Measurements from ENCODE around the gene TPT1.
A peak's percentile ranks its signal among the peaks of the same experiment; 100 is the strongest.
"Not testable (repeated sequence)": the region's sequence is repeated elsewhere in the genome, so short reads cannot be mapped to it uniquely, and the experiment has no call there.

The TPT1 gene

DNA sequence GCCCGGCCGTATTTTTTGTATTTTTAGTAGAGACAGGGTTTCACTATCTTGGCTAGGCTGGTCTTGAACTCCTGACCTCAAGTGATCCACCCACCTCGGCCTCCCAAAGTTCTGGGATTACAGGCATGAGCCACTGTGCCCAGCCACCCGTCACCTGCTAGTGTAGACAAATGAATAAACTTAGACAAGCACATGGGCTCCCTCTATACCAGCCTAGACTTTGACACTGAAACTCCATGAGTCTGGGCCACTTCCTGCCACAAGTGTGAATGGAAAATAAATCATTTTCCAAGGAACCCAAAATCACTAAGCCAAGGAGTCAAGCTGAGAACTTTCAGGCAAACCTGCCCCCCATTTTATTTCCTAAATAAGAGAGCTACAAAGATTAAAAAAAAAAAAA is 27.0 kb upstream of the TPT1 start:
- no peak for DNase-seq (ENCODE audit: low read depth in 2 of 3, low spot score in 1 of 3)

DNA sequence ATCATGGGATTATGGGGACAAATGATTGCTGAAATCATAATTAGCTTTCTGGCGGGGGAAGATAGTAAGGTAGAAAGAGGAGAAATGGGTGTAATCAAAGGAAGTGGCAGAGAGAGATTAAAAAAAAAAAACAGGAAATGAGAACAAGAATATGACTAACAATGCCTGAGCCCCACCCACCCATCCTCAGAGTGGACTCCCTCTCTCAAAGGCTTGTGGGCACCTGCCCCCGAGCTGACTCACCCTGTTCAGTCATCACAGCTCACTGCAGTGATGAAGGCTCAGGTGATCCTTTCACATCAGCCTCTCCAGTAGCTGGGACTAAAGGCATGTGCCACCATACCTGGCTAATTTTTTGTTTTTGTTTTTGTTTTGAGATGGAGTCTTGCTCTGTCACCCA is 26.4 kb upstream of the TPT1 start:
- DNase-seq (ENCODE audit: low read depth in 2 of 3, low spot score in 1 of 3), result peak; percentile 82 to 89 (median 84)

DNA sequence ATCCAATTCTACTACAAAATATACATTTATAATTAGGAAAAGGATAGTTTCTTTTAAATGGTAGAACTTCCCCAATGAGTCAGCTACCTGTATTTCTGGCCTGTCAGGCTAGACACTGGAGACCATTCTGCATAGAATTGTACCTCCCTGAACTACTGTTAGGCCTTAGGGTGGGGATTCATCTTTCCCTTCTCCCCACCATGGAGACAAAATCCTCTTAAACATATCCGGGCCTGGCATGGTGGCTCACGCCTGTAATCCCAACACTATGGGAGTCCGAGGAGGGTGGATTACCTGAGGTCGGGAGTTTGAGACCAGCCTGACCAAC is 24.5 kb upstream of the TPT1 start:
- no peak for DNase-seq (ENCODE audit: low read depth in 2 of 3, low spot score in 1 of 3)

GRCh38 chr13:45364876-45365557 is 24.0 kb upstream of the TPT1 start:
- no peak for DNase-seq (ENCODE audit: low read depth in 2 of 3, low spot score in 1 of 3)

GRCh38 chr13:45362939-45363338 is 22.0 kb upstream of the TPT1 start:
- no peak for DNase-seq (ENCODE audit: low read depth in 2 of 3, low spot score in 1 of 3)

DNA sequence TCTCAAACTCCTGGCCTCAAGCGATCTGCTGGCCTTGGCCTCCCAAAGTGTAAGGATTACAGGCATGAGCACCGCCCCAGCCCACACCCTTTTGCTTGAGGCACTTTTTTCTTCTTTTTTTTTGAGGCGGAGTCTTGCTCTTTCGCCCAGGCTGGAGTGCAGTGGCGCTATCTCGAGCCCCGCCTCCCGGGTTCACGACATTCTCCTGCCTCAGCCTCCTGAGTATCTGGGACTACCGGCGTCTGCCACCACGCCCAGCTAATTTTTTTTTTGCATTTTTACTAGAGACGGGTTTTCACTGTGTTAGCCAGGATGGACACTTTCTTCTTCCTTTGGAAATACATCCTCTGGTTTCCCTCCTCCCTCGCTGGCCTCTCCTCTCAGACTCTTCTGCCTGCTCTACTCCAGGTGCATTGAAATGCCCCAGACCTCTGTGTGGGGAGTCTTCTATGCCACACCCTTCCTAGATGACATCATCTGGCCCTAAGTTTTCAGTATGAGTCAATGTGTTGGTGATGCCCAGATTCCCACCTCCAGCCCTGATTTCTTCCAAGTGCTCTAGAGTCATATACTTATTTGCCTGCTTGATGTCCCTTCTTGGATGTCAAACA is 20.7 kb upstream of the TPT1 start:
- no peak for DNase-seq (ENCODE audit: low read depth in 2 of 3, low spot score in 1 of 3)

GRCh38 chr13:45356966-45357672 is 16.1 kb upstream of the TPT1 start:
- no peak for DNase-seq (ENCODE audit: low read depth in 2 of 3, low spot score in 1 of 3)

DNA sequence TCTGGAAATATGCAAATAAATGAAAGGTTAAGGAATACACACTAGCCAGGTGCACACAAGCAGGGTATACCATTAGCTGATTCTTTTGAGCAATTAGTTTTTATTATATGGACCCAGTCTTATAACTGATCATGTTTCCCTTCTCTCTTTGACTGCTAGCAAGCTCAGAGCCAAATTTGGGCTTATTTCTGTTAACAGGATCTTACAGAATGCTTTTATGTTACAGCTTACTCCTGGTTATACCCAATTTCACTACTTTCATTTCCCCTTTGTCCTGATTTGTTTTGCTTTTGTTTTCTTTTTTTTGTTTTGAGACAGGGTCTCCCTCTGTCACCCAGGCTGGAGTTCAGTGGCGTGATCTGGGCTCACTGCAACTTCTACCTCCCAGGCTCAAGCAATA is 12.9 kb upstream of the TPT1 start:
- no peak for DNase-seq (ENCODE audit: low read depth in 2 of 3, low spot score in 1 of 3)

GRCh38 chr13:45352031-45352430 is 11.0 kb upstream of the TPT1 start:
- DNase-seq (ENCODE audit: low read depth in 2 of 3, low spot score in 1 of 3), result no peak

GRCh38 chr13:45350152-45350551 is 9.2 kb upstream of the TPT1 start:
- no peak for DNase-seq (ENCODE audit: low read depth in 2 of 3, low spot score in 1 of 3)

- DNase-seq (ENCODE audit: low read depth in 2 of 3, low spot score in 1 of 3), result no peak
These were observed 8.5 kb upstream of the TPT1 start for GRCh38 chr13:45349438-45349837.

DNA sequence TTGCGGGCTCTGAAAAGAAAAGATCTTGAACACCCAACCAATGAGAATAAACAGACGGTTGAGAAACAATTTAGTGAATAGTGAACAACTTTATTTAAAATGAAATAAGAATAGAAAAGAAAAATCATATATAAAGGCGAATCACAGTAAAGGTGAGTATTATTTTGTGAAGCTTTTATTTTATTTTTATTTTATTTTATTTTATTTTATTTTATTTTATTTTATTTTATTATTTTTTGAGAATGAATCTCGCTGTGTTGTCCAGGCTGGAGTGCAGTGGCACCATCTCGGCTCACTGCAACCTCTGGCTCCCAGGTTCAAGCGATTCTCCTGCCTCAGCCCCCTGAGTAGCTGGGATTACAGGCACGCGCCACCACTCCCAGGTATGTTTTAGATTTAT is 3.1 kb upstream of the TPT1 start:
- DNase-seq (ENCODE audit: low read depth in 2 of 3, low spot score in 1 of 3), result not testable (repeated sequence)

DNA sequence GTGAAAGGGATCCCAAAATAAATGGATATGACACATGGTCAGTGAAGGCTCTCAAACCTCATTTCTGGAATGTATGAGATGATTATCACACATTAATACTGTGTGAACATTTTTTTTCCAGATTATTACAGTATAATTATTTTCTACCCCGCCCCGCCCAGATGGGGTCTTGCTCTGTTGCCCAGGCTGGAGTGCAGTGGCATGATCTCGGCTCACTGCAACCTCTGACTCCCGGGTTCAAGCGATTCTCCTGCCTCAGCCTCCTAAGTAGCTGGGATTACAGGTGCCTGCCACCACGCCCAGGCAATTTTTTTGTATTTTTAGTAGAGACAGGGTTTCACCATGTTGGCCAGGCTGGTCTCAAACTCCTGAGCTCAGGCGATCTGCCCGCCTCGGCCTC is 2.1 kb upstream of the TPT1 start:
- not testable (repeated sequence) for DNase-seq (ENCODE audit: low read depth in 2 of 3, low spot score in 1 of 3)

DNA sequence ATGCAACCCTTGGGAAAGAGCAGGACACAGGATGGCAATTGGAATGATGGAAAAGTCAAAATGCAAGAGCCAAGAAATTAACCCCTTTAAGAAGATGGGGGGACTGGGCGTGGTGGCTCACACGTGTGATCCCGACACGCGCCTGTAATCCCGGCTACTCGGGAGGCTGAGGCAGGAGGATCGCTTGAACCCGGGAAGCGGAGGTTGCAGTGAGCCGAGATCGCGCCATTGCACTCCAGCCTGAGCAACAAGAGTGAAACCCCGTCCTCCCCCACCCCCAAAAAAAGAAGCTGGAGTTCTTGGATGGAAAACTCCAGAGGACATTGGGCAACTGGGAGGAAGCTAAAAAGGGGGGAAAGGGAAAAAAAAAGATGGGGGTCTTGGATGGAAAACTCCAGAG is 1.7 kb upstream of the TPT1 start:
- DNase-seq (ENCODE audit: low read depth in 2 of 3, low spot score in 1 of 3), result not testable (repeated sequence)

- DNase-seq (ENCODE audit: low read depth in 2 of 3, low spot score in 1 of 3), result no peak
These were observed 967 bp upstream of the TPT1 start for GRCh38 chr13:45341799-45342500.

GRCh38 chr13:45340422-45341033 is 455 bp downstream of the TPT1 start:
- peak; percentile 74 to 80 (median 77) for DNase-seq (ENCODE audit: low read depth in 2 of 3, low spot score in 1 of 3)

DNA sequence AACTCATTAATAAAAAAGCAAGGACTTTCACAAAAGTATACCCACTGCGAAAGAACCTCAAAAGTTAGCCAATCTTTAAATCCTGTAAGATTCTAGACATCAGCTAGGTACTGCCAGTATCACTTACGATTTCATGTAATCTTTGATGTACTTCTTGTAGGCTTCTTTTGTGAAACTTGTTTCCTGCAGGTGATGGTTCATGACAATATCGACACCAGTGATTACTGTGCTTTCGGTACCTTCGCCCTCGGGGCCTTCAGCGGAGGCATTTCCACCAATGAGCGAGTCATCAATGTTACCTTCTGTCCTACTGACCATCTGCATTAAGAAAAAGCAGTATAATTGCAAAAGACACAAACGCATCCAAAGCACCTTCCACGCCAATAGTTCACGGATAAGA is 1.1 kb downstream of the TPT1 start:
- DNase-seq (ENCODE audit: low read depth in 2 of 3, low spot score in 1 of 3), result peak in 1 of 3 donors; percentile 39

- DNase-seq (ENCODE audit: low read depth in 2 of 3, low spot score in 1 of 3), result no peak
These were observed 1.6 kb downstream of the TPT1 start for GRCh38 chr13:45339399-45339798.

GRCh38 chr13:45337803-45338202 is 3.2 kb downstream of the TPT1 start:
- DNase-seq (ENCODE audit: low read depth in 2 of 3, low spot score in 1 of 3), result no peak

GRCh38 chr13:45337395-45337794 is 3.6 kb downstream of the TPT1 start:
- DNase-seq (ENCODE audit: low read depth in 2 of 3, low spot score in 1 of 3), result no peak

GRCh38 chr13:45336025-45336800 is 4.8 kb downstream of the TPT1 start:
- DNase-seq (ENCODE audit: low read depth in 2 of 3, low spot score in 1 of 3), result no peak
